Embryonic facial prominence (tissue), 1 donor: ENCODE measurements around the gene PSMD3.
A peak's percentile ranks its signal among the peaks of the same experiment; 100 is the strongest.

Experiments
- DNase-seq: peaks from one replicate; pipeline ENCODE4 v3.0.0-alpha.2; 2016; ENCODE audit errors: extremely low spot score

PSMD3 gene

DNA sequence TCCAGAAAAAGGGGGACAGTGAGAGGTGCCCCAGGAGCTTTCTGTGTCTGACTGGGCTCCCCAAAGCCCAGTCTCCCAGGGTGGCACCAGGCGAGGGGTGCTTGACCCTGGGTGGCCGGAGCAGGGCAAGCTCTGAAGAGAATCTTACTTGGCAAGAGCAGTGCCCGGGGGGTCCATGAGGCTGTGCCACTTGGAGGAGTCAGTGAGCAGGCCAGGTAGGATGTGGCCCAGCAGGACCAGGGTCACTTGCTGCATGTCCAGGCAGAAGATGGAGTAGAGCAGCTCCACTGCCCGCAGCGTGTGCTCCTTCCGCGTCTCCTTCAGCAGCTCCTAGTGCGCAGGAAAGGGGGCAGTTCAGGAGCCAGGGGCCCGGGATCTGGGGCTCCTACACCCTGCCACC lies 41.9 kb downstream of the PSMD3 start:
- no peak for DNase-seq

DNA sequence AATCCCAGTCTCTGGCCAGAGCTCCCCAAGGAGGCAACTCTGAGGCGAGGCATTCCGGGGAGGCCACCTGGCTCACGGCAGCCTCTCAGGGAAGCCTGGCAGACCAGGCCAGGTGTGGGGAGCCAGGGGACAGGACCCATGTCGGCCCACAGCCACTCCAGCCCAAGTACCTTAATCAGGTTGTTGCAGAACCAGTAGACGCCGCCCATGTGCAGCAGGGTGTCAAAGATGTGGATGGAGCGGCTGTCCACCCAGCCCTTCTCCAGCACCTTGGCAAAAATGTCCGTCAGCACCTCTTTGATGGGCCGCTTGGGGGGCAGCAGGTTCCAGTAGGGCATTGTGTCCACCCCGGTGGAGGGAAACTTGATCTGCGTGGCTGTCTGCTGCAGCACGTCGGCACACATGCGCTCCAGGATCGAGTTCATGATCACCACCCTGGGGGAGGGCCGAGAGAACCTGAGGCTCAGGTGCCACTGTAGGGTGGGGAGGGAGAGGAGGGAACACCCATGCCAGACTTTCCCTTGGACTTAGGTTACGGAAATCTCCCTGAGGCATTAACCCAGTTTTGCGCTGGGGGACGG lies 42.4 kb downstream of the PSMD3 start:
- no peak for DNase-seq

DNA sequence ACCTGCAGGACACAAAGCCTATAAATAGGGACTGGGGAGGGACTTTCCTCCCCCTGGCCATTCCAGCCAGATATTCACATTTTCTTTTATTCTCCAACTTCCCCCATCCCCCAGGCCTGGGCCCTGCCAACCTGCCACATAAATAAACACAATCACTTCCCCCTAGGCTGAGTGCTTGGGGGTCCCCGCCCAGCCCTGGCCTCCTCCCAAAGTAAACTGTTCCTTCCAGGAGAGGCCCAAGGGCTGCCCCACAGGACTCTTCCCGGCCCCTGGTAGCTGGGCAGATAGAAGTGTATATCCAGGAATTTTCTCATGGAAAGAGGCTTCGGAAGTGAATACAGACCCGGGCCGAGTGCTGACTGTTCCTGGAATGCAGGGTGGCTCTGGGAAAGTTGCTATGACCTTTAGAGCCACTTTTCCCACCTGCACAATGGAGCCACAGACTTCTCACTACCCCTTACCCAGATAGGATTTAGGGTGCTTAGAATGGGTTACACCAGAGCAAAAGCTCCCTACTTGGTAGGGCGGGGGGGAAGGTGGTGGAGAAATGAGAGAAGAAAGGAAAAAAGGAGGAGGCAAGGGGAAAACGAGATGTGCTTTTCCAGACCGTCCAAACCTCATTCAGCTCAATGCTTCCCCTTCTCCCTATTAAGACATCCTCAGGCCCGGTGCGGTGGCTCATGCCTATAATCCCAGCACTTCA lies 43.1 kb downstream of the PSMD3 start:
- no peak for DNase-seq

DNA sequence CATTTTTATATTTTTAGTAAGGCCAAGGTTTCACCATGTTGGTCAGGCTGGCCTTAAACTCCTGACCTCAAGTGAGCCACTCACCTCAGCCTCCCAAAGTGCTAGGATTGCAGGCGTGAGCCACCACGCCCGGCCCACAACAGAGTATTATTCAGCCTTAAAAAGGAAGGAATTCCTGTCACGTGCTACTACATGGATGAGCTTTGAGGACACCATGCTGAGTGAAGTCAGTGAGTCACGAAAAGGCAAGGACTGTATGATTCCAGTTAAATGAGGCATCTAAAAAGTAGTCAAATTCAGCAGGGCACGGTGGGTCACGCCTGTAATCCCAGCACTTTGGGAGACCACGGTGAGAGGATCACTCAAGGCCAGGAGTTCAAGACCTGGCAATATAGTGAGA lies 44.3 kb downstream of the PSMD3 start:
- no peak for DNase-seq

DNA sequence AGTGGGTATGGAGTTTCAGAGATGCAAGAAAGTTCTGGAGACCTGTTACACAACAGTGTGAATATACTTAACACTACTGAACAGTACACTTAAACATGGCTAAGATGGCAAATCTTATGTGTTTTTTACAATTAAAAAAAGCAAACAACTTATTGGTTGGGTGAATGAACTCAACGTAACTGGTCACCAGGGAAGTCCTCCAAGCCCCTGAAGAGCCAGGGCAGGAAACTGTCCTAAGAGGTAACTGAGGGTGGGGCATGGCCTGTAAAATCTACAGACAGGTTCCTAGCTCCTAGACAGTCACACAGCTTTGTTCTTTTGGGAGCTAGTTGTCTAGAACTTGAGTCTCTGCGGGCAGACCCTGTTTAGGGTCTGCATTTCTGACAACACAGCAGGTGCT lies 45.0 kb downstream of the PSMD3 start:
- DNase-seq, result no peak

DNA sequence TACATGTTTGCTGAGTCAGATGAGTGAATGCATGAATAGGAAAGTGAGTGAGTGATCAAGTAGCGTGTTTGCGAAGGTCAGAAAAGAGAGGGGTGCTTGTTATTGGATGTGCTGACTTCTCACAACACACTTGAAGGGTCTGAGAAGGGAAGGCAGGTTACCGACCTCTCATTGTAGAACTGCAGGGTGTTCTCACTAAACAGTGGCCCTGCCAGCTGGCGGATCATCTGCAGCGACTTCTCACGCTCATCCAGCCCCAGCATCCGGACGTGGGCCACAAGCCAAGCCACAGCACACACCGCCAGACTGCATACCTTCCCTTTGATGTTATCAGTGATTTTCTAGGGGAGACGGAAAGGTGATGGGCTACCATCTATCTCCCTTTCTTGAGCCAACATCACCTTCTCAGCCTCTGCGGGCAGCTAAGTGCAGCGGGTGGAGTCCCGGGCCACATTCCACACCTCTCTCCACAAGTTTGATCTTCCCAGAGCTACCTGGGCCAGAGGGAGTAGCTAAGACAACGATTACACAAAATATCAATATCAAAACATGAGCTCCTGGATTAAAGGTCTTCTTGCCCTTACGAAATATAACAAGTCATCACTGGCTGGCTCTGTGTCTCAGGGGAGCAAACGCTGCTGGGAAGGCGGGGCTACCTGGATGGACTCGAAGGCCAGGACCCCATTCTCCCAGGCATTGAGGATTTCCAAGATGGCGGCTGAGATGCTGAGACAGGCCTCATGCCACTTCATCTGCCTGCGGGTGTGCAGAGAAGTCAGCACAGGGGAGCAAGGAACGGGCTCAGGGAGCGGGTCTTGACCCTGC lies 45.6 kb downstream of the PSMD3 start:
- no peak for DNase-seq

DNA sequence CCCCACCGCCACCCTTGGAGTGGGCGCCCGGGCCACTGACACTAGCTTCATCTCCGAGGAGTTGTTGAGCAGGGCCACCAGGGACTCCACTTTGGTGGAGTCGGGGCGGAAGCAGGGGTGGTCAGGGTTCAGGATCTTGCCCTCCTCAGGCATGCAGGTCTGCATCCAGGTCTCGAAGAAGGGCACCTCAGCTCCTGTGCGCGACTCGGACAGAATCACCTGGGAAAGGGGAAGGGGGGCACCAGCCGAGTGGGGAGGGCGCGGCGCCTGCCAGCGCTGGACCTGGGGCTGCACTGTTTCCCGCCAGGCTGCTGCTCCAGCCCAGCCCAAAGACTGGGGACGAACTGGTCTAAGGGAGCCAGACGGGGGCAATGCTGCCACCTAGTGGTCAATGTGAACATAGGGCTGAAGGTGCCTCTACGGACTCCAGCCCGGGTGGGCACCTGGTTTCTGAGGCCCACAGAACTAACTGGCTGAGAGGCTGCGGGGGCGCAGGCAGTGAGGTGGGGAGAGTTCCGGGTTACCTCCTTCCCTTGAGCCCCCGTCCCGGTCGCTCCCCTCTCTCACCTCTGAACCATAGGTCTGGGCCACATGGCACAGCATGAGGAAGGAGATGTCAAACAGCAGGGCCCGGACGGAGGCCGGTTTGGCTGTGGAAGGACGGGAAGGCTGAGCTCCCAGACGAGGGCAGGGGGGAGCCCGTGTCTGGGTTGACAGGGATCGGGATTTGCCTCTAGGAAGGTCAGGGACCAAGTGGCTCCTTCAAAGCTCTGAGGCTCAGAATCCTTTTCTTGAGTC lies 46.4 kb downstream of the PSMD3 start:
- DNase-seq, result peak; percentile 34

DNA sequence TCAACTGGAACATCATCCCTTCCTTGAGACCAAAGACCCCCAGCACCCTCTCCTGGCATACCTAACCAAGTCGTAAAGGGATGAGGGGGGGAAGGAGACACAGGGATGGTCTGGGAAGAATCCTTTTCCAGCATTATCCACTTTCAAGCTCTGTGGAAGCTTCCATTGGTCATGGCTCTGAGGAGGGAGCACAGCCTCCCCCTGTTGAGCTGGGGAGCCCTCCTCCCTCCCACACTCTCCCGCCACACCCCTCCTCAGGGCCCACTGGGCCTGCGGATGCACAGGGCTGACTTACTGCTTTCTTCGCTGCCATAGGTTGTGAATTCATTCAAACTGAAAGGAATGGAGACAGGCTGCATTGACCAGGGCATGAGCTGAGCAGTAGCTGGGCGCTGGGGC lies 47.0 kb downstream of the PSMD3 start:
- DNase-seq, result no peak

DNA sequence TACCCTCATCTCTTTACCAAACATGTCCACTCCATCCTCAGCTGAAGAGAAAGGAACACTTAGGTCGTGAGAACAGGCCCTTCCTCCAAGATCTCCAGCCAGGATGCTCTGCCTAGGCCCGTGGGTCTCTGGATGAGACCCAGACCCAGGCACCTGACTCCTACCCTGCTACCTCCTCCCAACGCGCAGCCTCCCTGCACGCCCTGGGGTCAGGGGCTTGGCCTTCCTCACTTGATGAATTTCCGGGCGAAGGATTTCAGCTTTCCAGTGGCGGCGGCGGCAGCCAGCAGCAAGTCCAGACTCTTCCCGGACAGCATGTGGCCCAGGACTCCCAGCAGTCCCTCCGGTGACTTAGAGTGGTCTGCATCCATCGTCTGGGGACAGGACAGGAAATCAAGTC lies 48.0 kb downstream of the PSMD3 start:
- no peak for DNase-seq

DNA sequence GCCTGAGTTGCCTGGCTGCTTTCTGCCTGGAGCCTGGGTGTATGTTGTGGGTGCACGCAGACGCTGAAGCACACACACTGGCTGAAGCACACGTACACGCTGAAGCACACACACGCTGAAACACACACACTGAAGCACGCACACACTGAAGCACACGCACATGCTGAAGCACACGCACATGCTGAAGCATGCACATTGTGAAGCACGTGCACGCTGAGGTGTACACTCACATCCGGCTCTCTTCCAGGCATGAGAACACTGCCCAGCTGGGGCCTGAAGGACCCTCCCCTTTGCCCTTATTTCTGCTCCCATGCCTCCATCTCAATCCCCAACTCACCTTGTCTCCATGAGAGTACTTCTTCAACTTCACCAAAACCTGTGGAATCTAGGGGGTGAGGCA lies 51.1 kb downstream of the PSMD3 start:
- no peak for DNase-seq

DNA sequence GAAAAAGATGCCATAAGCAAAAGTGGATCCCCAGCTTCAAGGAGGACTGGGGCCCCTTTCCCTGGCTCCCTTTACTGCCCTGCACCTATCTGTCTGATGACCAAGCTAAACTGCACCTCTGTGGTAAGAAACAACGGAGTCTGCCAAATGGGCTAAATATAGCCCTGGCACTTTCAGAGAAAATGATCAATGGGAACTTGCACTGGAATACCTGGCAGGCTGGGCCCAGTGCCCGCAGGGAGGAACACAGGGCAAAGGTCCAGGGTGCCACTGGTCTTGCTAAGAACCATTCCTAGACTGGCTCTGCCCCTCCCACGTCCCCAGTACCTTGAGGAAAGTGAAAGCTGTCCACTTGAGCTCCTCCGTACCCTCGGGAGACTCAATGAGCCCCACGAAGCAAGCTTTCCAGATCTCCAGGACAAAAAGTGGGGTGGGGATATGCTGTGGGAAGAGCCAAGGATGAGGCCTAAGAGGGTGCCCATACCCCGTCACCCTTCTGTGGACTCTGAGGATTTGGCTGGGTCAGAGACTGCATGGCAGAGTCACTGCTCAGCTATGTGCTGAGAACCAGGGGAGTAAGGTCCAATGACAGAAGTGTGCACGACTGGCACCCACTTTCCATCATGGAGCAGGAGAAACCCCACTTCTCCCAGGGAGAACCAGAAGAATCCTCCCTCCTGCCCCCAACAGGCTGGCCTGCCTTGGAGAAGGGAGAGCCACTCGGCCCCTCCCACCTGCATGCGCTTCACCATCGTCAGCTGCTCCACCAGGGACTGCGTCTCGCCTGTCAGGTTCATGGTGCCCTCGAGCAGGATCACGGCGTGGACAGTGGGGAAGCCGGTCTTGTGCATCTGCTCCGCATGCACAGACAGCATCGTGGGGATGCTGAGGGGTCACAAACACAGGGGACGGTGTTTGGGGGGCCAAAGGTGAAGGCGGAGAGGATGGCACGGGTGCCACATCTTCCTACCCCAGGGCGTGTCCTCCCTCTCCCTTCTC lies 52.0 kb downstream of the PSMD3 start:
- DNase-seq, result no peak

DNA sequence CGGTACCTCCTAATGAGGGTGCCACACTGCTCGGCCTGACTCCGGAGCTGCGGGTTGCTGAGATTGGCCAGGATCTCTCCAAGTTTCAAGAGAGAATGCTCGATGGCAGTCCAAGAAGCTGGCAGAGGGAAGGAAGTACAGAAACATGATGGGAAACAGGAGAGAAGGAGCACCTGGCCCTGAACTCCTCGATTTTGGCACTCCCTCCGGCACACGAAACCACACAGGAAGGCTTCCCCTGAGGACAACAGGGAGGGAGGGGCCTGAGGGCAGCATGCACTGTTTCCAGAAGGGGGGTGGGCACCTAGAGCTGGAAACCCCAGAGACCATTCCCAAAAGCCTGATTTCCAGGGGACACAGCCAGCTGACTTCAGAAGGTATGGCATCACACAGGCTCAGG lies 52.7 kb downstream of the PSMD3 start:
- no peak for DNase-seq

DNA sequence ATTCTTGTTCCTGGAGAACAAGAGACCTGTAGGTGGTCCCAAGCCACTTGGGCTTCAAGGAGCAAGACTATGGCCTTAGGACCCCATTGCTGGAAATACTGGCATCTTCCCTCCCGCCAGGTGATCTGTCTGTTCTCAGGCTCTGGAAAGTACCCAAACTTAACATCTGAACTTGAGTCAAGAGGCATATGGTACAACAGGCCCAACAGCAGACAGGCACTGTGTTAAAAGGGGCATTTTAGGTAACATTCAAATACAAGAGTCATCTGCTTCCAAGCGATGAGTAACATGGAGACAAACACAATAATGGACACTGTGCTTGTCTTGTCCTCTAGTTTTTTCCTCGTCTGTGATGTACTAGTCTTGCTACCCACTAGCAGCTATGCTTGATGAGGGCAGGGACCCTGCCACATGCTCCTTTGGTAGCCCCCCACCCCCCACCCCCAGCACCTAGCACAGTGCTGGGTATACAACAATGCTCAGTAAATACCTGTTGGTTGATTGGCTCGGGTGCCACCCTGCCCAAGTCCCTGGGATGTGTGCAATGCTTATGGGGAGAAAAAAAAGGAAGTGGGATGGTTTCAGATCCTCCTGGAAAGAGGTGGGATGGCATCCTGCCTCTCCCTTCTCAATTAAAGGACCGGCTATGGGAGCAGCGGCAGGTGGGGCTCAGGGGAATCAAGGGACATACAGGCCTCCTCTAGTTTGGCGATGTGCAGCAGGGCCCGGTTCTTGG lies 54.0 kb downstream of the PSMD3 start:
- DNase-seq, result no peak

DNA sequence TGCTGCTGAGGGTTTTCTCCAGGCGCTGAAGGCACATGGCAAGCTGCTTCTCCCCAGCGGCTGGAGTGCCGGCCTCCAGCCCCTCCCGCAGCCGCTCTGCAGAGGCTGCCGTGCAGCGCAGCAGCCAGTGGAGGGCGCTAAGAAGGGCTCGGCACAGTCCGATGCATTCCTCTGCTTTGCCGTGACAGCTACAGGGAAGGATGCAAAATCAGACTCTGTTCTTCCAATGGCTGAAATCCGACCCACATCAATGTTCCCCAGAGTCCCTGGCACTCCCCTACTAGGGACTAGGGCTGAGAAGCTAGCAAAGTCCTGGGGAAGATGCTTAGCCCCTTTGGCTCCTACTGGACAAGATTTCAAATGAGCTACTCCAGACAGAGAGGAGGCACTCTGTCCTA lies 54.6 kb downstream of the PSMD3 start:
- DNase-seq, result no peak

DNA sequence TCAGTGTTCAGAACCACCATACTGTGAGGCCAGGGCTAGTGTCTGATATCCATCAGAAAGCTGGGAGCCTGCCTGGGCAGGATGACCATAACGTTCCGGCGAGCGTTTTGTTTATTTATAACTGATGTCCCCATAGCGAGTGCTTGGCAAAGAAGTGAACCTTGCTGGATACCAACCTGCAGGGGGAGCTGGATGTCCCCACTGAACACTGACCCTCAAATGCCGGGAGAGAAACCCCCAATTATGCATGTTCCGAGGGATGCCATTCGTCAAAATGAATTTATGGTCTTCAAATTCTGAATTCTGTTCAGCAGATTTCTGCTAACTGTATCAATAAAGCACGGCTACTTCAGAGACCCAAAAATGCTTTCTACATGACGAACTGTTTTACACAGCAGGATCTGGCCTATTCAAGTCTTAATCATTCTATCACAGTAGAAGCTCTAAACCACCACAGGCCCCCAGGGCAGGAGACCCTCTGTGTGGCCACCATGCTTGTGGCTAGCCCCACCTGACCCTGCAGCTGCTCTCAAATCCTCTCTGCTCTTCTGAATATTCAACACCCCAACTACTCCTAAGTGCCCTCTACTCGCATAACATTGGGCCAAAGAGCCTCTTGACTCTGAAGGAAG lies 58.4 kb downstream of the PSMD3 start:
- DNase-seq, result no peak

DNA sequence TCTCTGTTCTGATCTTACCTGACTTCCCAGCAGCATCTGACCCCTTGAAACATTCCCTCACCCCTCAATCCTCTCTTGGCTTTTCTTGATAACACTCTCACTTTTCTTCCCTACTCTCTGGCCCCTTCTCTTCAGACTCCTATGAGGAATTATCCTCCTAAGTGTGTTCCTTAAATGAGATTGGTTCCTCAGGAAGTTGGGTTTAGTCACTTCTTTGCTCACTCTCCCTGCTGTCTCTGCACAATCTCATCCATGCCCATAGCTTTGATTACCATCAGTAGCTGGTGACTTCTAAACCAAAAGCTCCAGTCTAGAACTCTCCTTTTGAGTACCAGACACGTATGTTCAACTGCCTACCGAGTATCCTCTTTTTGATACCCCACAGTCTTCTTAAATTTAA lies 60.6 kb downstream of the PSMD3 start:
- DNase-seq, result no peak
